ENCODE results near the gene SRPK3.

- TF ChIP-seq CTCF (conservative IDR thresholded peaks at IDR 0.05) (no peak), EZH2 (IDR thresholded peaks at IDR 0.05; ENCODE audit: low read depth) (no peak)
Measured at GRCh38 chrX:153771415-153772315, 9.2 kb upstream of the SRPK3 start.

Data from PC-9 (cell line).